Metanephros (tissue), 1 donor: Measurements from ENCODE around the gene OR51A4. TPM values are rescaled to one million over a fixed set of nuclear protein-coding genes. Genes with fewer than 3 reads are reported as not detected.

Experiments
- total RNA-seq: library from RNA; depleted of rRNA; stranded (reverse); fragments of >200 nt; gene quantifications from one replicate; pipeline ENCODE4 v1.2.3, GENCODE V29; 2014

Gene OR51A4, protein sequence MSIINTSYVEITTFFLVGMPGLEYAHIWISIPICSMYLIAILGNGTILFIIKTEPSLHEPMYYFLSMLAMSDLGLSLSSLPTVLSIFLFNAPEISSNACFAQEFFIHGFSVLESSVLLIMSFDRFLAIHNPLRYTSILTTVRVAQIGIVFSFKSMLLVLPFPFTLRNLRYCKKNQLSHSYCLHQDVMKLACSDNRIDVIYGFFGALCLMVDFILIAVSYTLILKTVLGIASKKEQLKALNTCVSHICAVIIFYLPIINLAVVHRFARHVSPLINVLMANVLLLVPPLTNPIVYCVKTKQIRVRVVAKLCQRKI
- total RNA-seq = not detected

DNA sequence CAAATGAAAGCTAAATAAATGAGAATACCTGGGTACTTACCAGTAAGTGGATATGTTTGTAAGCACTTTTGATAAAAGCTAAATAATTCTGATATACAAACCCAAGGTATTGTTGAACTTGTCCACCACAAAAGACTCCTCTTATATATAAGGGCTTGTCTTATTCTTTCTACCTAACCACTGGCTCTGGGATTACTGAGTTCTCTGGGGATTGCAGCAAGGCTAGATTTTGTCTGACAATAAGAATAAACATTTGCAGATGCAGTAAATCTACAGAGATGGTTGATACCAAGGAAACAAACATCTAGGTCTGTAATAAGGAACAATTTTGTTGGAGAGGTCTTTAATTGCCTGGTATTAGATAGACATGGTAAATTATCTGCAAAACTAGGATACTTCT, at the start of gene OR51A4:
TSS of gene OR51A4 (minus strand) at position 101 of the 400 bp plus-strand sequence. CDS start 505 bp downstream, outside the sequence.

DNA sequence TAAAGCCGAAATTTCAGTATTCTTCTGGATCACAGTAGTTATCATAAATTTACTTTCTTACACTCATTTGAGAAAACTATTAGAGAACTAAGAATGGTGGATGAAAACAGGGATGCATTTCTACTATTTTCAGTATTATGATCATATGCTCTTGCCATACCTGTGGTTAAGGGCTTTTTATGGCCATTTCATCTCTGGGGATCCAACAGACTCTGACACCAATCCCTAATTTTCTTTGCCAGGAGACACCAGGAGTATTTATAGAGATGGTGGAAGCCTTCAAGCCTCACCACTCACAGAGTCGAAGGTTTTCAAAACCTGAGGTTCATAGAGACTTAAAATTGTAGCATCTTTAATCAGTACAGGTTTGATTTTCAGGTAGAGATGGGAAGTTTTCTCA, 47.1 kb upstream of the OR51A4 start, which contains the start of gene OR51L1:
TSS of gene OR51L1 (plus strand) at position 301 of the 400 bp plus-strand sequence. CDS start 4,132 bp downstream, outside the sequence.

DNA sequence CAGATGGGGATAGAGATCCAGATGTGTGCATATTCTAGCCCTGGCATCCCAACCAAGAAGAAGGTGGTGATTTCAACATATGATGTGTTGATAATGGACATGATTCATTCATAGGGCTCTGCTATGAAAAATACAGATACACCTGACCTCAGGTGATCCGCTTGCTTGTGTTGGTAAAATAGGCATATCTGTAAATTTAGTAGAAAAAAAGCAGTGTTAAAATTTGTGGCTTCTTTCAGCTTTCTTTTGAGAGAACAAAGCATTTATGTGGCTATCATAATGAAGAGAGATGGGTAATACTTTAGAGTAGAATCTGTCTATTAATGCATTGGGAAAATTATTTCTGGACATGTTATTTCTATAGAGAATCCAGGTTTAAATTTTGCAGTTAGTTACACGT, 8.2 kb upstream of the OR51A4 start, which contains the start of gene OR51A2:
TSS of gene OR51A2 (minus strand) at position 101 of the 400 bp plus-strand sequence. CDS start at position 101, 0 bp downstream.

DNA sequence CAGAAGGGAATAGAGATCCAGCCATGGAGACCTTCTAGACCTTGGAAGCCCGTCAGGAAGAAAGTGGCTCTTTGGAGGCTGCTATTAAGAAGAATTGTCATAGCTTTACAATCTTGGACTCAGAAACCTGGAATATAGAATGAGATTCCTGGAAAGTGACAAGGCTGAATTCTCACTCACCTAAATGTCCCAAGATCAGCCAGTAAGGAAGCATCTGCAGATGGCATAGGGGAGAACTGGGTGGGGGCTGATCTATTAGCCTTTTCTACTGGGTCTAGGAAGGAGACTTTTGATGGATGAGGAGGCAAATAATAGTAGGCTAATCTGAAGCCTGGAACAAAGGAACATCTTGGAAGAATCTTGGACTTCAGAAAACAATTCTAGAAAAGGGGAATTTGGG, 23.2 kb downstream of the OR51A4 start, which contains the start of gene OR51G1:
TSS of gene OR51G1 (minus strand) at position 101 of the 400 bp plus-strand sequence. CDS start at position 101, 0 bp downstream.

DNA sequence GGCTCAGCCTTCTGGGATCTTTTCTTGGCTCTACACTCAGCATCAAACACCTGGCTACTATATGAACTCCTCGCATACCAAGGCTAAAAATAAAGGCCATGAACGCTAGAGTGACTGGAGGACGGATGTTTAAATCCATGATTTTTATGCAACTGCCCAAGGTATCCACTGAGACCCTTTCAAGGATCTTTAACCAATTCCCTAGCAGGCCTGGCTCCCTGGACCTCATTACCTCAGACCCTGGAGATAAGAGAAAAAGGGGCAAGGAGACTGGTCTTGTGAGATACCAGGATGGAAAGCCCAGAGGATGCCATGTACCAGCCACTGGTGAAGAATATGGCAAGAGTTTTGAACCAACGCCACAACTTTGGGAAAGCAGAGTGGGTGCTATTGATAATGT, 28.2 kb downstream of the OR51A4 start, which contains the start of gene OR51G2:
TSS of gene OR51G2 (minus strand) at position 101 of the 400 bp plus-strand sequence. CDS start 3,687 bp downstream, outside the sequence.

DNA sequence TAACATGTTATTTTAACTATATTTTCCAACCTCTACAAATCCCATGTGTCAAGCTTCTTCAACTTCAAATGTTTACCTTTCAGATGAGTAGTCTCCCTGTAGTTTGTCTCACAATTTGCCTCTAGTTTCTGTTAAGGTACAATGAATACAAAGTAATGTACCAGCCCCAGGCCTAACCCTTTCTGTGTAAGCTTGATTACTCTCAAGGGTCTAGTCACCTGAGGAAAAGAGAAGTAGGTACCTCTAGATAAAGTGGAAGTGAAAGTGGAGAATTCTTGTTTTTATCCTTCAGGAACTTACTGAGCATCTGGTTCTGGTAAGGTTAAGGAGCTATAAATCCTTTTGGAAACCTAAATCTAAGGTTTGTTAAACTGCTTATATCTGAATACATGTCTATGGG, 43.9 kb downstream of the OR51A4 start, which contains the start of gene OR51A7:
TSS of gene OR51A7 (plus strand) at position 300 of the 400 bp plus-strand sequence. CDS start 3,587 bp downstream, outside the sequence.

Other genes starting within 250 kb of the OR51A4 start
- 0.23 TPM for gene OR51E2, start 249.8 kb downstream of the OR51A4 start, total RNA-seq
- not detected for gene MMP26, start 242.8 kb downstream of the OR51A4 start, total RNA-seq
- not detected for gene OR51F1, start 177.7 kb downstream of the OR51A4 start, total RNA-seq
- gene OR52R1, start 143.2 kb downstream of the OR51A4 start, total RNA-seq = not detected
- gene OR51F2, start 126.3 kb downstream of the OR51A4 start, total RNA-seq = 0.18 TPM
- not detected for gene OR51S1, start 98.4 kb downstream of the OR51A4 start, total RNA-seq
- not detected for gene OR51T1, start 65.7 kb downstream of the OR51A4 start, total RNA-seq
- not detected for gene OR51A7, start 43.8 kb downstream of the OR51A4 start, total RNA-seq
- gene OR51G2, start 28.3 kb downstream of the OR51A4 start, total RNA-seq = not detected
- gene OR51G1, start 23.3 kb downstream of the OR51A4 start, total RNA-seq = not detected
- gene OR51A2, start 8.1 kb upstream of the OR51A4 start, total RNA-seq = not detected
- not detected for gene OR51L1, start 47.2 kb upstream of the OR51A4 start, total RNA-seq
- not detected for gene OR52J3, start 98.9 kb upstream of the OR51A4 start, total RNA-seq
- gene OR52E2, start 112.0 kb upstream of the OR51A4 start, total RNA-seq = not detected
- gene OR52E1, start 122.0 kb upstream of the OR51A4 start, total RNA-seq = not detected
- gene OR52A5, start 190.8 kb upstream of the OR51A4 start, total RNA-seq = not detected
- gene OR52A1, start 207.2 kb upstream of the OR51A4 start, total RNA-seq = not detected